GM12874 (cell line): Measurements from ENCODE around the gene TTC21A.

Experiments used
- CTCF ChIP-seq: IDR thresholded peaks from 2 replicates; pipeline ENCODE4 v1.5.1; 2011; ENCODE audit warnings: low read depth, mild to moderate bottlenecking, control low read depth, low read length, moderate library complexity; ENCODE audit not compliant: insufficient read depth

Gene TTC21A

GRCh38 chr3:39140341-39140971, 33.0 kb downstream of the TTC21A start:
- TF ChIP-seq CTCF: no peak

GRCh38 chr3:39141171-39141995, 33.9 kb downstream of the TTC21A start:
- no peak for TF ChIP-seq CTCF

GRCh38 chr3:39142067-39142466, 34.6 kb downstream of the TTC21A start:
- no peak for TF ChIP-seq CTCF

GRCh38 chr3:39143051-39143885, 35.8 kb downstream of the TTC21A start:
- TF ChIP-seq CTCF: no peak

- no peak for TF ChIP-seq CTCF
Measured at GRCh38 chr3:39144095-39144747, 36.7 kb downstream of the TTC21A start.

GRCh38 chr3:39144748-39145380, 37.4 kb downstream of the TTC21A start:
- no peak for TF ChIP-seq CTCF

- no peak for TF ChIP-seq CTCF
Measured at GRCh38 chr3:39146083-39146501, 38.6 kb downstream of the TTC21A start.
